ENCODE measurements around the gene PPP1CB. TPM values are rescaled to one million over a fixed set of nuclear protein-coding genes. Genes with fewer than 3 reads are reported as not detected.
A peak's percentile ranks its signal among the peaks of the same experiment; 100 is the strongest.
"Not testable (repeated sequence)": the region's sequence is repeated elsewhere in the genome, so short reads cannot be mapped to it uniquely, and the experiment has no call there.

PPP1CB gene
- total RNA-seq, 2 experiments from 2014 or later: 211 to 213 TPM

- H3K36me3 Mint-ChIP-seq (ENCODE audit: low read depth): no peaks in the 10 kb centered on the region
- ChIA-PET CTCF (interaction anchor here (1.0 kb wide), 1 partner anchor 128 kb away, joined by 3 read pairs; no protein-coding TSS in a partner anchor), POLR2A (no interaction called here)
- DNase-seq: no peak
- H3K4me3 Mint-ChIP-seq: no peak overlapping the region
- H3K27ac Mint-ChIP-seq: no peak overlapping the region
- no peaks in the 10 kb centered on the region for H3K27me3 Mint-ChIP-seq
- no peaks in the 10 kb centered on the region for H3K4me1 Mint-ChIP-seq
- H3K9me3 Mint-ChIP-seq: no peaks in the 10 kb centered on the region
Observed at GRCh38 chr2:28721601-28722191, 29.9 kb upstream of the PPP1CB start.

- no peaks in the 10 kb centered on the region for H3K36me3 Mint-ChIP-seq (ENCODE audit: low read depth)
Observed at GRCh38 chr2:28725021-28725711, 26.5 kb upstream of the PPP1CB start.

GRCh38 chr2:28726177-28726576 is 25.5 kb upstream of the PPP1CB start:
- peaks cover 5% of the 10 kb centered on the region for H3K4me1 Mint-ChIP-seq
- H3K27ac Mint-ChIP-seq: no peak overlapping the region
- H3K36me3 Mint-ChIP-seq (ENCODE audit: low read depth): no peaks in the 10 kb centered on the region
- no peaks in the 10 kb centered on the region for H3K27me3 Mint-ChIP-seq
- ChIA-PET POLR2A (no interaction called here), CTCF (no interaction called here)
- H3K4me3 Mint-ChIP-seq: no peak overlapping the region
- no peak for DNase-seq
- no peaks in the 10 kb centered on the region for H3K9me3 Mint-ChIP-seq

More at GRCh38 chr2:28725021-28725711, 26.5 kb upstream of the PPP1CB start:
- ChIA-PET CTCF (no interaction called here), POLR2A (no interaction called here)
- Mint-ChIP-seq H3K27me3 (no peaks in the 10 kb centered on the region), H3K27ac (no peak overlapping the region), H3K4me1 (no peaks in the 10 kb centered on the region), H3K9me3 (no peaks in the 10 kb centered on the region), H3K4me3 (no peak overlapping the region)
- DNase-seq: no peak

GRCh38 chr2:28729698-28730097 is 21.9 kb upstream of the PPP1CB start:
- Mint-ChIP-seq H3K36me3 (ENCODE audit: low read depth) (no peaks in the 10 kb centered on the region), H3K27ac (no peak overlapping the region), H3K27me3 (no peaks in the 10 kb centered on the region), H3K4me3 (no peak overlapping the region), H3K9me3 (no peaks in the 10 kb centered on the region), H3K4me1 (peaks cover 5% of the 10 kb centered on the region)
- ChIA-PET CTCF (no interaction called here), POLR2A (no interaction called here)
- no peak for DNase-seq

GRCh38 chr2:28730641-28731146 is 20.9 kb upstream of the PPP1CB start:
- Mint-ChIP-seq H3K36me3 (ENCODE audit: low read depth) (no peaks in the 10 kb centered on the region), H3K27me3 (no peaks in the 10 kb centered on the region), H3K4me1 (peaks cover 5% of the 10 kb centered on the region), H3K27ac (no peak overlapping the region), H3K9me3 (no peaks in the 10 kb centered on the region), H3K4me3 (no peak overlapping the region)
- DNase-seq: no peak
- POLR2A ChIA-PET: interaction anchor here (0.9 to 2.1 kb wide), 2 partner anchors 21 to 106 kb away, joined by 3 to 7 read pairs; partner anchors contain the start of gene PPP1CB
- CTCF ChIA-PET: interaction anchor here (0.6 to 1.0 kb wide), 7 partner anchors 14 to 1293 kb away, joined by 3 to 4 read pairs (median 3); no protein-coding TSS in a partner anchor

- DNase-seq: no peak
- H3K4me1 Mint-ChIP-seq: peaks cover 2% of the 10 kb centered on the region
- CTCF ChIA-PET: no interaction called here
- H3K9me3 Mint-ChIP-seq: peaks cover 12% of the 10 kb centered on the region
- no peak overlapping the region for H3K4me3 Mint-ChIP-seq
- POLR2A ChIA-PET: no interaction called here
- H3K27ac Mint-ChIP-seq: no peak overlapping the region
- peaks cover 9% of the 10 kb centered on the region for H3K36me3 Mint-ChIP-seq (ENCODE audit: low read depth)
- H3K27me3 Mint-ChIP-seq: no peaks in the 10 kb centered on the region
Observed at GRCh38 chr2:28735511-28735910, 16.1 kb upstream of the PPP1CB start.

GRCh38 chr2:28736034-28736433 is 15.6 kb upstream of the PPP1CB start:
- ChIA-PET CTCF (no interaction called here), POLR2A (no interaction called here)
- peaks cover 9% of the 10 kb centered on the region for H3K36me3 Mint-ChIP-seq (ENCODE audit: low read depth)
- H3K27ac Mint-ChIP-seq: no peak overlapping the region
- peaks cover 12% of the 10 kb centered on the region for H3K9me3 Mint-ChIP-seq
- no peak for DNase-seq
- H3K4me3 Mint-ChIP-seq: no peak overlapping the region
- H3K4me1 Mint-ChIP-seq: no peaks in the 10 kb centered on the region
- peaks cover under 1% of the 10 kb centered on the region for H3K27me3 Mint-ChIP-seq

GRCh38 chr2:28737655-28738054 is 14.0 kb upstream of the PPP1CB start:
- POLR2A ChIA-PET: no interaction called here
- peaks cover 12% of the 10 kb centered on the region for H3K9me3 Mint-ChIP-seq
- H3K4me1 Mint-ChIP-seq: no peaks in the 10 kb centered on the region
- peaks cover 3% of the 10 kb centered on the region for H3K27me3 Mint-ChIP-seq
- peaks cover 9% of the 10 kb centered on the region for H3K36me3 Mint-ChIP-seq (ENCODE audit: low read depth)
- no peak overlapping the region for H3K4me3 Mint-ChIP-seq
- no peak for DNase-seq
- CTCF ChIA-PET: interaction anchor here (1.0 kb wide), 1 partner anchor 143 kb away, joined by 3 read pairs; no protein-coding TSS in a partner anchor
- H3K27ac Mint-ChIP-seq: no peak overlapping the region

GRCh38 chr2:28742619-28743018 is 9.0 kb upstream of the PPP1CB start:
- H3K9me3 Mint-ChIP-seq; H3K36me3 Mint-ChIP-seq (ENCODE audit: low read depth); DNase-seq; H3K27ac Mint-ChIP-seq; H3K4me1 Mint-ChIP-seq; POLR2A ChIA-PET; H3K27me3 Mint-ChIP-seq; H3K4me3 Mint-ChIP-seq: not testable (repeated sequence)
- CTCF ChIA-PET: interaction anchor here (2.5 kb wide), 1 partner anchor 148 kb away, joined by 7 read pairs; no protein-coding TSS in a partner anchor

GRCh38 chr2:28745225-28745624 is 6.4 kb upstream of the PPP1CB start:
- H3K9me3 Mint-ChIP-seq: no peaks in the 10 kb centered on the region
- H3K4me1 Mint-ChIP-seq: peaks cover 24% of the 10 kb centered on the region
- no peak for DNase-seq
- H3K27ac Mint-ChIP-seq: no peak overlapping the region
- no peaks in the 10 kb centered on the region for H3K36me3 Mint-ChIP-seq (ENCODE audit: low read depth)
- ChIA-PET CTCF (interaction anchor here (2.5 kb wide), 1 partner anchor 151 kb away, joined by 7 read pairs; no protein-coding TSS in a partner anchor), POLR2A (no interaction called here)
- H3K27me3 Mint-ChIP-seq: peaks cover 3% of the 10 kb centered on the region
- no peak overlapping the region for H3K4me3 Mint-ChIP-seq

- H3K9me3 Mint-ChIP-seq: no peaks in the 10 kb centered on the region
- POLR2A ChIA-PET: no interaction called here
- peaks cover 31% of the 10 kb centered on the region for H3K4me1 Mint-ChIP-seq
- DNase-seq: no peak
- no peaks in the 10 kb centered on the region for H3K36me3 Mint-ChIP-seq (ENCODE audit: low read depth)
- H3K27me3 Mint-ChIP-seq: peaks cover 3% of the 10 kb centered on the region
- H3K4me3 Mint-ChIP-seq: no peak overlapping the region
- H3K27ac Mint-ChIP-seq: no peak overlapping the region
- CTCF ChIA-PET: interaction anchor here (7.6 kb wide), 1 partner anchor 151 kb away, joined by 108 read pairs; no protein-coding TSS in a partner anchor
Observed at GRCh38 chr2:28745876-28746275, 5.8 kb upstream of the PPP1CB start.

- DNase-seq: no peak
- Mint-ChIP-seq H3K4me1 (peaks cover 31% of the 10 kb centered on the region), H3K27ac (no peak overlapping the region), H3K36me3 (ENCODE audit: low read depth) (no peaks in the 10 kb centered on the region), H3K9me3 (no peaks in the 10 kb centered on the region), H3K27me3 (no peaks in the 10 kb centered on the region), H3K4me3 (no peak overlapping the region)
- ChIA-PET POLR2A (no interaction called here), CTCF (interaction anchor here (1.4 to 7.6 kb wide), 3 partner anchors 149 to 180 kb away, joined by 3 to 108 read pairs (median 6); no protein-coding TSS in a partner anchor)
Observed at GRCh38 chr2:28746429-28747111, 5.1 kb upstream of the PPP1CB start.

GRCh38 chr2:28747714-28748113 is 3.9 kb upstream of the PPP1CB start:
- H3K4me3 Mint-ChIP-seq: peak overlapping the region; percentile 25
- ChIA-PET CTCF (interaction anchor here (0.8 to 7.6 kb wide), 4 partner anchors 150 to 181 kb away, joined by 3 to 108 read pairs (median 4); no protein-coding TSS in a partner anchor), POLR2A (interaction anchor here (0.7 to 1.3 kb wide), 3 partner anchors 10 to 355 kb away, joined by 3 to 4 read pairs (median 3); partner anchors contain the start of gene FOSL2)
- no peaks in the 10 kb centered on the region for H3K9me3 Mint-ChIP-seq
- no peaks in the 10 kb centered on the region for H3K27me3 Mint-ChIP-seq
- peak overlapping the region; percentile 36 for H3K27ac Mint-ChIP-seq
- peaks cover 32% of the 10 kb centered on the region for H3K4me1 Mint-ChIP-seq
- H3K36me3 Mint-ChIP-seq (ENCODE audit: low read depth): peaks cover 4% of the 10 kb centered on the region
- DNase-seq: no peak

Data from activated CD4-positive, alpha-beta memory T cell treated with anti-CD3 and anti-CD28 coated beads, Interleukin-2, amount 10 ng/mL, durations not matched to agents 7 days and 5 days (primary cell).